HepG2 (cell line): ENCODE data around the gene GDPGP1. TPM values are rescaled to one million over a fixed set of nuclear protein-coding genes. Genes with fewer than 3 reads are reported as not detected.

Source experiments
- AFF4 ChIP-seq: sonication (generic); formaldehyde crosslinking; IDR thresholded peaks from 2 replicates; pipeline ENCODE4 v1.4.0; 2020; ENCODE audit warnings: missing genetic modification reagents
- CBFB ChIP-seq: sonication (generic); formaldehyde crosslinking; IDR thresholded peaks from 2 replicates; pipeline ENCODE4 v1.4.0; 2020; ENCODE audit warnings: missing genetic modification reagents
- IKZF5 ChIP-seq: IDR thresholded peaks from 2 replicates; pipeline ENCODE4 v1.6.1; 2018; ENCODE audit warnings: missing genetic modification reagents, mild to moderate bottlenecking, missing compliant biosample characterization
- KLF12 ChIP-seq: sonication (generic); formaldehyde crosslinking; IDR thresholded peaks from 2 replicates; pipeline ENCODE4 v1.4.0; 2020; ENCODE audit warnings: missing genetic modification reagents, borderline replicate concordance
- SNAPC5 ChIP-seq: sonication (generic); formaldehyde crosslinking; IDR thresholded peaks from 2 replicates; pipeline ENCODE4 v1.8.1; 2023; ENCODE audit warnings: mild to moderate bottlenecking, missing genetic modification reagents, borderline replicate concordance
- ZNF256 ChIP-seq: sonication (generic); formaldehyde crosslinking; conservative IDR thresholded peaks from 2 replicates; pipeline ENCODE4 v1.4.0; 2020; ENCODE audit warnings: missing genetic modification reagents
- ZNF607 ChIP-seq: sonication (generic); formaldehyde crosslinking; IDR thresholded peaks from 2 replicates; pipeline ENCODE4 v1.5.1; 2020; ENCODE audit warnings: missing genetic modification reagents, mild to moderate bottlenecking, borderline replicate concordance
- polyA plus RNA-seq, 8 experiments: library from polyadenylated mRNA; depleted of rRNA in 3 of 8; stranded (reverse) in 7 of 8; unstranded in 1 of 8; fragments of >200 nt; fragmentation: Illumina TruSeq in 4 of 8; extraction: Trizol in 4 of 8; gene quantifications; 2 replicates each; pipeline versions ENCODE4 v1.2.1 to v1.2.3, GENCODE V29; 2011 to 2016; ENCODE audit warnings: low read depth in 4 of 8, missing spikeins in 1 of 8, mixed read lengths in 1 of 8; ENCODE audit not compliant: insufficient read depth in 1 of 8
- total RNA-seq, 5 experiments: library from RNA; depleted of rRNA; stranded (reverse); fragments of >200 nt; fragmentation: Illumina TruSeq; extraction: Trizol; gene quantifications; 2 replicates each; pipeline ENCODE4 v1.2.3, GENCODE V29; 2016; ENCODE audit warnings: low read depth in 1 of 5
- TF ChIP-seq, protein P1 (sequence below): sonication (generic); formaldehyde crosslinking; IDR thresholded peaks from 2 replicates; pipeline ENCODE4 v1.5.0; 2020; ENCODE audit warnings: mild to moderate bottlenecking, missing genetic modification reagents
- TF ChIP-seq, protein P2 (sequence below): sonication (generic); formaldehyde crosslinking; IDR thresholded peaks from 2 replicates; pipeline ENCODE4 v1.5.1; 2020; ENCODE audit warnings: mild to moderate bottlenecking, missing genetic modification reagents, borderline replicate concordance
- TF ChIP-seq, protein P3 (sequence below), 2 experiments: sonication (generic) in 1 of 2; formaldehyde crosslinking in 1 of 2; IDR thresholded peaks; 2 replicates each; pipeline versions ENCODE4 v1.4.0 to v1.6.1; 2018 to 2020; ENCODE audit warnings: missing genetic modification reagents in 2 of 2, borderline replicate concordance in 1 of 2, low read depth in 1 of 2, mild to moderate bottlenecking in 1 of 2, missing biosample characterization in 1 of 2

Gene GDPGP1
- total and polyA plus RNA-seq, 2 of the 13 experiments (the other 11 are each of a cell fraction or from before 2014, with no cell fraction given): 1.5 to 4.3 TPM

- TF ChIP-seq AFF4 (no peak), SNAPC5 (CRISPR knock-in tag) (no peak), ZNF256 (no peak), IKZF5 (CRISPR knock-in tag) (peak; percentile 61), ZNF607 (CRISPR knock-in tag) (peak; percentile 63; the same call in 1 of the 2 replicates), CBFB (CRISPR knock-in tag) (peak; percentile 61; the same call in 1 of the 2 replicates), KLF12 (CRISPR knock-in tag) (peak; percentile 76; the same call in 1 of the 2 replicates)
- TF ChIP-seq, protein P1, sequence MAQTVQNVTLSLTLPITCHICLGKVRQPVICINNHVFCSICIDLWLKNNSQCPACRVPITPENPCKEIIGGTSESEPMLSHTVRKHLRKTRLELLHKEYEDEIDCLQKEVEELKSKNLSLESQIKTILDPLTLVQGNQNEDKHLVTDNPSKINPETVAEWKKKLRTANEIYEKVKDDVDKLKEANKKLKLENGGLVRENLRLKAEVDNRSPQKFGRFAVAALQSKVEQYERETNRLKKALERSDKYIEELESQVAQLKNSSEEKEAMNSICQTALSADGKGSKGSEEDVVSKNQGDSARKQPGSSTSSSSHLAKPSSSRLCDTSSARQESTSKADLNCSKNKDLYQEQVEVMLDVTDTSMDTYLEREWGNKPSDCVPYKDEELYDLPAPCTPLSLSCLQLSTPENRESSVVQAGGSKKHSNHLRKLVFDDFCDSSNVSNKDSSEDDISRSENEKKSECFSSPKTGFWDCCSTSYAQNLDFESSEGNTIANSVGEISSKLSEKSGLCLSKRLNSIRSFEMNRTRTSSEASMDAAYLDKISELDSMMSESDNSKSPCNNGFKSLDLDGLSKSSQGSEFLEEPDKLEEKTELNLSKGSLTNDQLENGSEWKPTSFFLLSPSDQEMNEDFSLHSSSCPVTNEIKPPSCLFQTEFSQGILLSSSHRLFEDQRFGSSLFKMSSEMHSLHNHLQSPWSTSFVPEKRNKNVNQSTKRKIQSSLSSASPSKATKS (CRISPR knock-in tag): no peak
- TF ChIP-seq, protein P2, sequence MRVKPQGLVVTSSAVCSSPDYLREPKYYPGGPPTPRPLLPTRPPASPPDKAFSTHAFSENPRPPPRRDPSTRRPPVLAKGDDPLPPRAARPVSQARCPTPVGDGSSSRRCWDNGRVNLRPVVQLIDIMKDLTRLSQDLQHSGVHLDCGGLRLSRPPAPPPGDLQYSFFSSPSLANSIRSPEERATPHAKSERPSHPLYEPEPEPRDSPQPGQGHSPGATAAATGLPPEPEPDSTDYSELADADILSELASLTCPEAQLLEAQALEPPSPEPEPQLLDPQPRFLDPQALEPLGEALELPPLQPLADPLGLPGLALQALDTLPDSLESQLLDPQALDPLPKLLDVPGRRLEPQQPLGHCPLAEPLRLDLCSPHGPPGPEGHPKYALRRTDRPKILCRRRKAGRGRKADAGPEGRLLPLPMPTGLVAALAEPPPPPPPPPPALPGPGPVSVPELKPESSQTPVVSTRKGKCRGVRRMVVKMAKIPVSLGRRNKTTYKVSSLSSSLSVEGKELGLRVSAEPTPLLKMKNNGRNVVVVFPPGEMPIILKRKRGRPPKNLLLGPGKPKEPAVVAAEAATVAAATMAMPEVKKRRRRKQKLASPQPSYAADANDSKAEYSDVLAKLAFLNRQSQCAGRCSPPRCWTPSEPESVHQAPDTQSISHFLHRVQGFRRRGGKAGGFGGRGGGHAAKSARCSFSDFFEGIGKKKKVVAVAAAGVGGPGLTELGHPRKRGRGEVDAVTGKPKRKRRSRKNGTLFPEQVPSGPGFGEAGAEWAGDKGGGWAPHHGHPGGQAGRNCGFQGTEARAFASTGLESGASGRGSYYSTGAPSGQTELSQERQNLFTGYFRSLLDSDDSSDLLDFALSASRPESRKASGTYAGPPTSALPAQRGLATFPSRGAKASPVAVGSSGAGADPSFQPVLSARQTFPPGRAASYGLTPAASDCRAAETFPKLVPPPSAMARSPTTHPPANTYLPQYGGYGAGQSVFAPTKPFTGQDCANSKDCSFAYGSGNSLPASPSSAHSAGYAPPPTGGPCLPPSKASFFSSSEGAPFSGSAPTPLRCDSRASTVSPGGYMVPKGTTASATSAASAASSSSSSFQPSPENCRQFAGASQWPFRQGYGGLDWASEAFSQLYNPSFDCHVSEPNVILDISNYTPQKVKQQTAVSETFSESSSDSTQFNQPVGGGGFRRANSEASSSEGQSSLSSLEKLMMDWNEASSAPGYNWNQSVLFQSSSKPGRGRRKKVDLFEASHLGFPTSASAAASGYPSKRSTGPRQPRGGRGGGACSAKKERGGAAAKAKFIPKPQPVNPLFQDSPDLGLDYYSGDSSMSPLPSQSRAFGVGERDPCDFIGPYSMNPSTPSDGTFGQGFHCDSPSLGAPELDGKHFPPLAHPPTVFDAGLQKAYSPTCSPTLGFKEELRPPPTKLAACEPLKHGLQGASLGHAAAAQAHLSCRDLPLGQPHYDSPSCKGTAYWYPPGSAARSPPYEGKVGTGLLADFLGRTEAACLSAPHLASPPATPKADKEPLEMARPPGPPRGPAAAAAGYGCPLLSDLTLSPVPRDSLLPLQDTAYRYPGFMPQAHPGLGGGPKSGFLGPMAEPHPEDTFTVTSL: no peak
- TF ChIP-seq, protein P3, sequence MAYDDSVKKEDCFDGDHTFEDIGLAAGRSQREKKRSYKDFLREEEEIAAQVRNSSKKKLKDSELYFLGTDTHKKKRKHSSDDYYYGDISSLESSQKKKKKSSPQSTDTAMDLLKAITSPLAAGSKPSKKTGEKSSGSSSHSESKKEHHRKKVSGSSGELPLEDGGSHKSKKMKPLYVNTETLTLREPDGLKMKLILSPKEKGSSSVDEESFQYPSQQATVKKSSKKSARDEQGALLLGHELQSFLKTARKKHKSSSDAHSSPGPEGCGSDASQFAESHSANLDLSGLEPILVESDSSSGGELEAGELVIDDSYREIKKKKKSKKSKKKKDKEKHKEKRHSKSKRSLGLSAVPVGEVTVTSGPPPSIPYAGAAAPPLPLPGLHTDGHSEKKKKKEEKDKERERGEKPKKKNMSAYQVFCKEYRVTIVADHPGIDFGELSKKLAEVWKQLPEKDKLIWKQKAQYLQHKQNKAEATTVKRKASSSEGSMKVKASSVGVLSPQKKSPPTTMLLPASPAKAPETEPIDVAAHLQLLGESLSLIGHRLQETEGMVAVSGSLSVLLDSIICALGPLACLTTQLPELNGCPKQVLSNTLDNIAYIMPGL (CRISPR knock-in tag; IDR thresholded peaks at IDR 0.05; ENCODE audit: borderline replicate concordance in 1 of 2, low read depth in 1 of 2): no peak; a peak in 1 of 4 replicates
These were observed 49.0 kb upstream of the GDPGP1 start (continued) for GRCh38 chr15:90184786-90185704.
